Neural cell (in vitro differentiated cells): ENCODE results near the gene FAM193B.

ENCODE experiments used
- CTCF ChIP-seq: fragments of 450-650 bp; IDR thresholded peaks from 2 replicates; pipeline ENCODE4 v1.5.1; 2014; ENCODE audit warnings: antibody characterized with exemption, mild to moderate bottlenecking, moderate library complexity; ENCODE audit not compliant: poor library complexity, severe bottlenecking
- EP300 ChIP-seq: fragments of 450-650 bp; conservative IDR thresholded peaks from 2 replicates; pipeline ENCODE4 v1.6.1; 2014; ENCODE audit warnings: antibody characterized with exemption, mild to moderate bottlenecking, moderate library complexity; ENCODE audit not compliant: poor library complexity, severe bottlenecking
- POLR2AphosphoS5 ChIP-seq: IDR thresholded peaks from 2 replicates; pipeline ENCODE4 v1.6.1; 2012
- REST ChIP-seq: IDR thresholded peaks from 2 replicates; pipeline ENCODE4 v1.6.1; 2012; ENCODE audit warnings: borderline replicate concordance
- TAF1 ChIP-seq: IDR thresholded peaks from 2 replicates; pipeline ENCODE4 v1.6.1; 2012; ENCODE audit warnings: low read depth

- TF ChIP-seq POLR2AphosphoS5 (no peak), CTCF (no peak), EP300 (no peak), REST (no peak), TAF1 (no peak)
These were observed 59.8 kb downstream of the FAM193B start for GRCh38 chr5:177494346-177495195.
